ENCODE data around the gene C19orf38. TPM values are rescaled to one million over a fixed set of nuclear protein-coding genes. Genes with fewer than 3 reads are reported as not detected.
A peak's percentile ranks its signal among the peaks of the same experiment; 100 is the strongest.
"Not testable (repeated sequence)": the region's sequence is repeated elsewhere in the genome, so short reads cannot be mapped to it uniquely, and the experiment has no call there.

C19orf38 gene
- polyA plus RNA-seq, 1 donor = 1.4 TPM

DNA sequence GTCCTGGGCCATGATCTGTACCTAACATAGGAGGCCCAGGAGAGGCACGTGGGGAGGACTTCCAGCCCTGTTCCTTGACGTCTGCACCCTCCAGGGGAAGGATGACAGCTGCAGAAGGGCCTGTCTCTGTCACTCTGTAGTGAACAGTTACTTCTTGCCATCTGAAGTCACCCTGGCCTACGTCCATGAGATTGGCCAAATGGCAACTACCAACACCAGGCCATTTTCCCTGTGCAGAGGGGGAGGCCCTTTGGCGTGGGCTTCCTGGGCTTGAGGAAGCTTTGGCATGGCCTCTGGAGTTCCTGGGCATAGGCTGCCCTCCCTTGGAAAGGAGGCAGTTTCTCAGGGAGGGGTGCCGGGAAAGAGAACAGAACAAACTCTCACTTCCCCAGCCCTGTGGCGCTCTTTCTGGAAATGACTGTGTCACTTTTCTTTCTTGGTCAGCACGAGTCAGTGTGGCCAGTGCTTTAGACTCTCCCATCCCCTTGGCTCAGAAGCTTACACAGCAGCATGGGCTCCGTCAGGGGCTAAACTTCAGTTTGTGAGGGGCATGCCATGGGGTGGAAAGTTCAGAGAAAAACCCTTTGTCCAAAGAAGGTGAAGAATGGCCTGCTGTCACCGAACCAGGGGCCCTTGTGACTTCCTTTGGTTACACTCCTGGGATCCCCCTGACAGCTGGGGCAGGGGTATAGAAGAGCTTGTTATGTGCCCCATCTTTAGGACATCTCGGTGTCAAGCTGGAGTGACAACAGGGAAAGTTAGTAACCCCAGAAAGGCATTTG is 28.4 kb downstream of the C19orf38 start:
- no peak for DNase-seq

GRCh38 chr19:10877608-10878007 is 29.4 kb downstream of the C19orf38 start:
- not testable (repeated sequence) for DNase-seq

- DNase-seq = no peak
Observed at GRCh38 chr19:10878253-10878652, 30.0 kb downstream of the C19orf38 start.

- no peak for DNase-seq
Observed at GRCh38 chr19:10881403-10882107, 33.3 kb downstream of the C19orf38 start.

- DNase-seq = no peak
Observed at GRCh38 chr19:10882108-10882457, 33.9 kb downstream of the C19orf38 start.

- no peak for DNase-seq
Observed at GRCh38 chr19:10884274-10884673, 36.1 kb downstream of the C19orf38 start.

DNA sequence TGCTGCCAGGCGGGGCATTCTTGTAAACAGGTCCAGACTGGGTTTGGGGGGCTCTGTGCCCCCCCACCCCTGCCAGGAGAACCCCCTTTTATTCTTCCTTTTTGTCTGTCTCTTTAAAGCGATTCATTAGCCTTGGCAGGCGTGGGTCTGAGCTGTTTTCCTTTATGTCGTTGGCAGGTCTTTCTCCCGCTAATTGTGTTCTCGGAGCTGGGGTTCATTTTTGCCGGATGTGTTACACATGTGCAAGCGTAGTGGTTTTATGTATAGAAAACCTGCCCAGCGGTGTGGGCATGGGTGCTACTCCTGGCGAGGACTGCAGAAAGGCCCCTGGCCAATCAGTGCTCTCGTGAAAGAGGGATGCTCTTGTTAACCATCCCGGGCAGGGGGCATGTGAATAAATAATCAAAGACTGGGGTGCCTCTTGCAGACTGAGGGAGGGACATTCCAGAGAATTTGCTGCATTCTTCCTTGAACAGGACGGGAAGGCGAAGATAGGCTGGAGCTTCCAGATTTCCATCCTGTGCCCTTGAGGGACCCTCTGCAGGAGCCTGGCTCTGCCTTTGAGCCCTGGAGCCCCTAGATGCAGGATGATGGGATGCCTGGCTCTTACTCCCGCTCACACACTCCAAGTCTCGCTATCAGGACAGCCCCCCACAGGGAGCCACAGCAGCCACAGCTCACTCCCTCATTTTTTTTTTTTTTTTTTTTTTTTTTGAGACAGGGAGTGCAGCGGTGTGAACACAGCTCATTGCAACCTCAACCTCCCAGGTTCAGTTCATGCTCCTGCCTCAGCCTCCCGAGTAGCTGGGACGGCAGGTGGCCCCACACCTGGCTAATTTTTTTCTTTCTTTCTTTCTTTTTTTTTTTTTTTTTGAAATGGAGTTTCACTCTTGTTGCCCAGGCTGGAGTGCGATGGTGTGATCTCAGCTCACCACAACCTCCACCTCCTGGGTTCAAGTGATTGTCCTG is 37.3 kb downstream of the C19orf38 start:
- no peak for DNase-seq

DNA sequence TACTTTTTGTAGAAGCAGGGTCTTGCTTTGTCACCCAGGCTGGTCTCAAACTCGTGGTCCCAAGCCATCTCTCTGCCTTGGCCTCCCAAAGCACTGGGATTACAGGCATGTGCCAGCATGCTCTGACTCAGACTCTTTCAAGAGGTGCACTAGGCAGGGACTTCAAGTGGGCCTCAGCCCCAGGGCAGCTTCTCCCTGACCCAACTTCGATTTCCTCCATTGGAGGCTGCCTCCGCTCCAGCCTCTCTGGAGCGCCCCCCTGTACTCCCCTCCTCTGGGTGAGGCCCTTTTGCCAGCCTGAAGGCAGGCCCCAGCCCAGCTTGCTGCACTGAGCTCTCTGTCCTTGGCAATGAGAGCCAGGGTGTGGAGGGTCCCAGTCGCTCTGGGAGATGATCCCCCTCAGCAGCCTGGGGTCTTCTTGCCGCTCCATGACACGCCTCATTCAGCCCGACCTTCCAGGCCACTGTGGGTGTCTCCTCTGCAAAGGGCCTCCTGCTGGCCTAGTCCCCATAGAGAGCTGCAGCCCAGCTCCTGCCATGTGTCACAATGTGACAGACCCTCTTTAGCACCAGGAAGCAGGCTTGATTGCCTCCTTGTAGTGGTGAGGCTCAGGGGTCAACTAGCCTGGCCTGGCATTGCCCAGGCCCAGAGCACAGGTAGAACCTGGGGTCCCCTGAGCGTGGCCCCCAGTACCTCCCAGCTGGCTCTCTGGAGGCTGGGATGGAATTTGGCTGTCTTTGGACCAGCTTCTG is 39.6 kb downstream of the C19orf38 start:
- no peak for DNase-seq

- DNase-seq = no peak
Observed at GRCh38 chr19:10888421-10888866, 40.2 kb downstream of the C19orf38 start.

DNA sequence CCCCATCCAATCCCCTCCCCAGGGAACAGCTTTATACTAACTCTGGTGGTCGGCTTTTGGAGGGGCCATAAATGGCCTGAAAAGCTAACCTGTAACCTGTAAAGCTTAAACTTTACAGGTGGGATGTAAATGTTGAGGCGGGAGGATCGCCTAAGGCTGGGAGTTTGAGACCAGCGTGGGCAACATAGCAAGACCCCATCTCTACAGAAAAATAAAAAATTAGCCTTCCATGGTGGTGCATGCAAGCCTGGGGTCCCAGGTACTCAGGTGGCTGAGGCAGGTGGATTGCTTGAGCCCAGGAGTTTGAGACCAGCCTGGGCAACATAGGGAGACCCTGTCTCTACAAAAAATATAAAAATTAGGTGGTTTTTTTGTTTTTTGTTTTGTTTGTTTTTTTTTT is 41.7 kb downstream of the C19orf38 start:
- DNase-seq = no peak

DNA sequence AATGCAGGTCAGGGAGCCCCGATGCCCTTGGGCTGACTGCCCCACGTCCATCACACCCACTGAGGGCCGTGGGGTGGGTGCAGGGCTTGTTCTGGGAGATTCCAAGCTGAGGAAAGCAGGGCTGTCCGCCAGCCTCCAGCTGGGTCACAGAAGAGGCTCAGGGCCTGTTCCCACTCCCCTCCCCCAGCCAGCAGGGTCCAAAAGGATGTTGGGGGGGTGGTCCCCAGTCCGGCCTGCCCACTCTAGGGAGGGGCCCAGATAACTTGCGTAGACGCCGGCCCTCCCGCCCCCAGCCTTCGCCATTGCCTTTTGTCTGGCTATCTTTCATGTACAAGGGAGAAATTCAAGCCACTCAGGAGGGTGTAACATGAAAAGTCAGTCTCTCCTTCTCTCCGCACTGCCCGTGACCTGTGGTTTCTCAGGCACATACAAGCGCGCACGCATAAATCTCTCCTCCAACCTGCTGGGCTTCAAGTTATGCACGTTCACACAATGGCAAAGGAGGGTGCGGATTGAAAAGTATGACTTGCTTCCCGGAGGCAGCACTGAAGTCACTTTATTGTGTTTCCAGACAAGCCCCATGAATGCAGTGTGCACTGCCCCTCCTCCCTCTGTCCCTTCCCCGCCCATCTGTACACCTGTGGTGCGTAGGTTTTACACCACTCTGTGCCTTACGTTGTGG is 43.3 kb downstream of the C19orf38 start:
- DNase-seq = peak; percentile 67

DNA sequence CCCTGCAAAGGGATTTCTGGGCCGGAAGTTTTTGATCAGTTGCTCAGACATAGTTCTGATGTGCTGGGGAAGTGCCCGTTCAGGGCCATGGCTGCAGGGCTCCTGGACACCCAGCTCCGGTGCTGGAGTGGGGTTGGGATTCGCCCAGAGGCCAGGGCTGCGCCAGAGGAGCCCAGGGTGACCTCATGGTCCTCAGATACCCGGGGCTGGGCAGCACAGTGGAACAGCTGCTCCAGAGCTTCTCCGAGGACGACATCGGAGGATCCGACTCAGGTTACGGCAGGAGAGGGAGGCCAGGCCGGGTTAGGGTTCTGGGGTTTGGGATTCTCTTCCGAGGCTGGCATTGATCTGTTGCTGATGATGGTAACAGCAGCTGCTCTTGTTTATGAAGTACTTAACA is 44.0 kb downstream of the C19orf38 start:
- DNase-seq = no peak

DNA sequence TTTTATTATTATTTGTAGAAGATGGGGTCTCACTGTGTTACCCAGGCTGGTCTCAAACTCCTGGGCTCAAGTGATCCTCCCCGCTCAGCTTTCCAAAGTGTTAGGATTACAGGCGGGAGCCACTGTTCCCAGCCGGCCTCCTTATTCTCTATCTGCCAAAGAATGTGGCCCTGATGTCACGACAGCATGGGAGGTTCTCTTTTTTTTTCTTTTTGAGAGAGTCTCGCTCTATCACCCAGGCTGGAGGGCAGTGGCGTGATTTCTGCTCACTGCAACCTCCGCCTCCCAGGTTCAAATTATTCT is 46.6 kb downstream of the C19orf38 start:
- DNase-seq = no peak

- no peak for DNase-seq
Observed at GRCh38 chr19:10895363-10895762, 47.1 kb downstream of the C19orf38 start.

GRCh38 chr19:10895920-10896319 is 47.7 kb downstream of the C19orf38 start:
- DNase-seq = no peak

- no peak for DNase-seq
Observed at GRCh38 chr19:10896851-10897526, 48.8 kb downstream of the C19orf38 start.

GRCh38 chr19:10898633-10899032 is 50.4 kb downstream of the C19orf38 start:
- DNase-seq = no peak

GRCh38 chr19:10899151-10899653 is 51.0 kb downstream of the C19orf38 start:
- no peak for DNase-seq

DNA sequence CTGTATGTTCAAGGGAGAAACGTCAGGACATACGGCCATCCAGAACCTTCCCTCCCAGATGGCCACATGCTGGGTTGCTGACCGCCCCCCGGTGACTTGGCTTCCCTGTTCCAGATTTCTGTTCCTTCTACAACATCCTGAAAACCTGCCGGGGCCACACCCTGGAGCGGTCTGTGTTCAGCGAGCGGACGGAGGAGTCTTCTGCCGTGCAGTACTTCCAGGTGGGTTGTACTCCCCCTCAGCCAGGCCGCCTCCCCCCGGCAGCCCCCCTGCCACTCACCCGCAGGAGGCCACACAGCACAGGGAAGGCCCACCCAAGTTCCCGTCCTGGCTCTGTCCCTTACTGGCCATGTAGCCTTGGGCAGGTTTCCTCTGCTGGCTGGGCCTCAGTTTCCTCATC is 59.7 kb downstream of the C19orf38 start:
- DNase-seq = no peak

- no peak for DNase-seq
Observed at GRCh38 chr19:10908380-10908960, 60.3 kb downstream of the C19orf38 start.

All from left kidney (tissue), 2 donors.